HG03460 (cell line): Measurements from ENCODE around the gene E2F7.

Source experiments
- ATAC-seq: cut with Tn5 transposase; IDR thresholded peaks from one replicate; pipeline ENCODE4 v1.9.1; 2021; ENCODE audit not compliant: unreplicated experiment

Gene E2F7

GRCh38 chr12:77023501-77023900 lies 41.9 kb downstream of the E2F7 start:
- no peak for ATAC-seq

- ATAC-seq: no peak
These were observed 45.4 kb downstream of the E2F7 start for GRCh38 chr12:77019920-77020319.

GRCh38 chr12:77016606-77017005 lies 48.8 kb downstream of the E2F7 start:
- no peak for ATAC-seq

DNA sequence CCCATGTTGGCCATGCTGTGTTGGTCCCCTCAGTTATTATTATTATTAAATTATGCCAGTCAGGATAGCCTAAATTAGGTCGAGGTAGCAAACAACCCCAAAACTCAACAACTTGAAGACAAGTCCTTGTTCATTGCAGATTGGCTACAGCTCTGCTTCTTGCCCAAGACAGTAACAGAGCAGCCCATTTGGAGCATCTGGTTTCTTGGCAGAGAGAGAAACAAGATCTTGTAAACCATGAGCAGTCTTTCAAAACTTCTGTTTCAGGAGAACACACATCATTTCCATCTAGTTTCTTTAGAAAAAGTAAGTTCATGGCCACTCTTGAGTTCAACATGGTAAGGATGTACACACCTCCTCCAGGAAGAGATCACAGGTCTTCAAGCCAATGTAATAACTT lies 52.3 kb downstream of the E2F7 start:
- no peak for ATAC-seq

DNA sequence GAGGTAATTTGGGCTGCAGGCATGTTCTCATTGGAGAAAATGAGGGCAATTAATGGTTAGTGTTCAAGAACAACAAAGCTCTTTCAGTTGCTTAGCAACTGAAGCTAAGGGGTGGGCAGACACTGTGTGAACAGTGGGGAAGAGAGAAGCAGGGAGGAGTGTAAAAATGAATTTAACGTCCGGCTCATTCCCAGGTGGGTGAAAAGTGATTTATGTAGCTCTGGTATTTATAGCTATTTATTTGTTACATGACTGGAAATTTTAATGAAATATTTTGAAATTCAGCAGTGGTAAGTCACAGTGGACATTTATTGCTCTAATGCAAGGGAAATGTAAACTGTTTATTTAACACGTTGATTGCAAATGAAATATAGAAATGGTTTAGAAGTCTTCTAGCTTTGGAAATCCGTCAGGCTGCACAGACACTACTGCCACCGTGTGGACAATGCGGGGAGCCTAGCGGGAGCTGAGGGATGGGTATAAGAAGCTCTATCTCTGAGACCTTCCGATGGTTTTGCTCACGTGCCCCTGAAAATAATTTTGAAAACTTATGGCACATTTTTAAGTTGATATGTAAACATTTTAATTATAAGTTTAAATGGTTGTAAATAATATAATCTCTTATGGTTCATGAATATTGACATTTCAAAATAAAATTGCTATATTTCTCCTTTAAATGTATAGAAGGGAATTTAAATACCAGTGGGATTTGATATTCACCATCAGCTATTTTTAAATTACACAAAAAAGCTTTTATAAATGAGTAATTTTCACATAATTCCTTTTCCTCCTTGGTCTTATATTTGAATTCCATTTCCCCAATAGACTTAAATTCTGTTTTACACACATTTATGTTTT lies 54.4 kb downstream of the E2F7 start:
- peak; percentile 89 for ATAC-seq

GRCh38 chr12:77007476-77007875 lies 57.9 kb downstream of the E2F7 start:
- ATAC-seq: no peak

DNA sequence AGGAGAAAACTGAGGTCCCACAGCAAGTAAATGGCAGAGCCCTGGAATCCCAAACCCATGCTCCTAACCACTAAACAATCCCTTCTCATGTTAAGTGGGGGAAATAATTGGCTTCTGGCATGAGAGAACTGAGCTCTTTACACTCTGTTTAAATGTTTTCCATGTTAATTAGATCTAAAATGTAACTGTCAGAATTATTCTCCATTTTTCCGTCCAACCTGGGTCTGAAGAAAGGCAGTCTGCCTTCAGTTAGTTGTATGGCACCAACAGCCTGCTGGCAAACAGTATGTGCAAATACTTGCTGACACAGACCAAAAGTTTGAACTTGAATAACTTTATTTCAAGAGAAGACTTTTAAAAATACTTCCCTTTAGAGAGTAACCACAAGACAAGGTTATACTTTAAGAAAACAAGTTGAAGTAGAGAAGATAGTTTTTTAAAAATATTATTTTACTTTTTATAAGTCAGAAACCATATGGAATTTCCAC lies 59.7 kb downstream of the E2F7 start:
- ATAC-seq: no peak

GRCh38 chr12:77003914-77004313 lies 61.5 kb downstream of the E2F7 start:
- no peak for ATAC-seq

DNA sequence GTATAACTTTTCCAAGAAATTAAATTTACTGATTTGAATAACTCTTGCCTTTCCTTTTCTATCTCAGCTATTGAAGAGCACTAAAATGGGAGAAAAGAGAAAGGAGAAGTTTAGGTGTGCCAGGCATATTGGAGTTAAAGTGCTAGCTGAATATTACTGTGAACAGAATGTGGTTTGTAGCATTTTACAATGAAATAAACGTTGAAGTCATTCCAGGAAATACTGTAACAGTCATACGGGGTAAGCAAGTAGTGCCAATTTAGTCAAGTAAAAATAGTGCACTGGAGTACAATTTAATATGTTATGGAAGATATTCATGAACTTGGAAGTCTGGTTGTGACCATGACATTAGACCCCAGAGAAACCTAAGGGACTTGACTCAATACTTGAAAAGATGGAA lies 62.1 kb downstream of the E2F7 start:
- no peak for ATAC-seq

DNA sequence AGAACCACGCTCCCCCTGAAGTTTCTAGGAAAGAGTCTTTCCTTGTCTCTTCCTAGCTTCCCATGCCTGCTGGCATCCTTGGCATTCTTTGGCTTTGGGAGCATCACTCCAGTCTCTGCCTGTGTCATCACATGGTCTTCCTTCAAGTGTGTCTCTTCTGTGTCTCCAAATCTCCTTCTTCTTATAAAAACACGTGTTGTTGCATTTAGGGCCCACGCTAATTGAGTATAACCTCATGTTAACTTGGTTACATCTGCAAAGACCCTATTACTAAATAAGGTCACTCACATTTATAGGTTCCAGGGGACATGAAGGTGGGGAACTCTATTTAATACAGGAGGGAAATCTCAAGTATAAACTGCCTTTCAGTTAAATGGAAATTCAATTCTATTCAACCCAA lies 63.0 kb downstream of the E2F7 start:
- ATAC-seq: no peak

GRCh38 chr12:77001276-77001675 lies 64.1 kb downstream of the E2F7 start:
- ATAC-seq: no peak

DNA sequence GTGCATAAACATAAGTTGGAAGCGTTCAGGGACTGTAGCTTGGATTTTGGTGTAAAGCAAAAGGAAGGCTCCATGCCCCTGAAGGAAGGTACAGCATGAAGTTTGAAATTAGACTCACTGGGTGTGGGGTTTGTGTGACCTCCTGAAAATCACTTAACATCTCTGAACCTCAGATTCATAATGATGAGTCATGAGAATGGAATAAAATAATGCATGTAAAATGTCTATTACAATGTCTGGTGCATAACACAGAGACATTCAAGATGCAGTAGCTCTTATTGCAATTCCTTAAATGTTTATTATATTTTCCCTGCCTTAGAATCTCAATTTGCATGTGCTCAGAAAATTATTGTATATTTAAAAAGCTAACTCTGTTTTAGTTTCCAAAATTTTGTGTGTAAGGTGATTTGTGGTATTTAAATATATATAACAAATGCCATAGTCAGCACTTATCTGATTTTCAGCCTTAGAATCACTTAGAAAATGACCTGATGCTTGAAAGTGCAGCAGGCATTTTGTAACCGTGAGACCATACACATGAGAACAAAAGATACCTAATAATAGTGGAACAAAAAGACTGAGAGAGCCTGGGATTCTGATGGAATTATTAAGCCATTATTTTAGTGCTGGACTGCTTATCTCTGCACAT lies 66.3 kb downstream of the E2F7 start:
- no peak for ATAC-seq

DNA sequence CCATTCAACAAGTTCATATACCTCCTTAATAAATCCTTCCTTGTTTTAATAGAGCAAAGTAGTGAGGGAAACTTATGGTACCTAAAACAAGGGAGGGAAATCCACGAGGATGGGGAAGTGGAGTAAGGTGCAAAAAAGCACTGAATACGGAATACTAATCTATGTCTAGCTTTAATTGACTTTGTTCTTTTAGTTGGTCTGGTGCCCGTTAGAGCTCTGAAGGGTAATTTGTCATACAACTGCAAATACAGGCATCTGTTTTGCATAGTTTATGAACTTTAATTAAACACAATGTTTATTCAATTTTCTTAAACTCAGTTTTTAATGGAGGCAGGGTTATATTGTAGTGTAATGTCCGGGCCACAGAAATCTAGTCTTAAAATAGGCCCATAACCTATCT lies 67.0 kb downstream of the E2F7 start:
- no peak for ATAC-seq

GRCh38 chr12:76997011-76997780 lies 68.2 kb downstream of the E2F7 start:
- ATAC-seq: no peak

DNA sequence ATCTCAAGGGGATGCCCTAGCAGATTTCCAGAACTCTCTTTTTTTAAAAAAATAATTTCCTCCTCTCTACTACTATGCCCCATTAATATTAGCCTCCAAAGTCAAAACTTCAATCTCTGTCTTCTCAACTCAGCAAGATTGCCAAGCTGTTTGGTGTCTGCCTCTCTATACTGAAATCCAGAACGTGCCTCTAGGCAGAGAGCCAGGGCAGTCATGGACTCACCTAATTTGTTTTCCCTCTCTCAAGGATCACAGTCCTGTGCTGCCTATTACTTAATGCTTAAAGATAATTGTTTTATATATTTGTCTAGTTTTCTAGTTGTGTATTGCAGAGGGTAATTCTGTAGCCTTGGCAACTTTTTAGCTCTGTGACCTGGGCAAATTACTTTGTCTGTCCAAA lies 74.7 kb downstream of the E2F7 start:
- ATAC-seq: no peak

DNA sequence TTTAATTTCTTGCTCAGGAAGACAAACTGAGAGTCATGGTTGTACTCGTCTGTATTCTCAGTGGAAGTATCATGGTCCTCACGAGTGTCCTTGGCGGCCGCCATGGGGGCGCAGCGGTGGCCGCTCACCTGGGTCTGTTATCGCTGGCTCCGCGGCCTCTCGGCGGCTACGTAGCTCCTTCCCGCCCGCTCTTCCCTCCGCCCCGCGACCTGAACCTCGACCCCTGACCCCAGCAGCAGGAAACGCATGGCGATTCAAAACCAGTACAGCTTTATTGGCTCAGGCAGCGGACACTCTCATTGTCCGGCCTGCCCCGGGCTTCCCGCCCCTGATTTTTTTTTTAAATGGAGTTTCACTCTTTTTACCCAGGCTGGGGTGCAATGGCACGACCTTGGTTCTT lies 80.8 kb downstream of the E2F7 start:
- no peak for ATAC-seq

DNA sequence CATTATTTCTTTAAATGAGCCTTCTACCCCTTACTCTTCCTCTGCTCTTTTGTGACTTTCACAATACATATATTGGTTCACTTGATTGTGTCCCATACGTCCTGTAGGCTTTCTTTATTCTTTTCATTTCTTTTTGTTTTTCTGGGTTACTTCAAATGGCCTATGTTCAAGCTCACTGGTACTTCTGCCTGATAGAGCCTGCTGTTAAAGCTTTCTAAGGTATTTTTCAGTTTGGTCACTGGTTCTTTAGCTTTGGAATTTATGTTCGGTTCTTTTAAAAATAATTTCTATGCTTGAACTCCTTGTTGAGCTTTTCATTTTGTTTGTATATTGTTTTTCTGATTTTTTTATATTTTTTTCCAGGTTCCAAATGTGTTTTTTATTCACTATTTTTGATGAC lies 81.9 kb downstream of the E2F7 start:
- ATAC-seq: no peak

DNA sequence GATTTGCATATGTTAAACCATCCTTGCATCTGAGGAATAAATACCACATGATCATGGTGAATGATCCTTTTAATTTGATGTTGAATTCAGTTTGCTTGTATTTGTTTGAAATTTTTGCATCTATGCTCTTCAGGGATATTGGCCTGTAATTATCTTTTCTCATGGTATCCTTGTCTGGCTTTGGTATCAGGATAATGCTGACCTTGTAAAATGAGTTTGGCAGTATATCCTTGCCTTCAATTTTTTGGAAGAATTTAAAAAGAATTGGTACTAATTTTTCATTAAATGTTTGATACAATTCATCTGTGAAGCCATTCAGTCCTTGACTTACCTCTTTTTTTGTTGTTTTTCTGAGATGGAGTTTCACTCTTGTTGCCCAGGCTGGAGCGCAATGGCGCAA lies 85.2 kb downstream of the E2F7 start:
- ATAC-seq: no peak

DNA sequence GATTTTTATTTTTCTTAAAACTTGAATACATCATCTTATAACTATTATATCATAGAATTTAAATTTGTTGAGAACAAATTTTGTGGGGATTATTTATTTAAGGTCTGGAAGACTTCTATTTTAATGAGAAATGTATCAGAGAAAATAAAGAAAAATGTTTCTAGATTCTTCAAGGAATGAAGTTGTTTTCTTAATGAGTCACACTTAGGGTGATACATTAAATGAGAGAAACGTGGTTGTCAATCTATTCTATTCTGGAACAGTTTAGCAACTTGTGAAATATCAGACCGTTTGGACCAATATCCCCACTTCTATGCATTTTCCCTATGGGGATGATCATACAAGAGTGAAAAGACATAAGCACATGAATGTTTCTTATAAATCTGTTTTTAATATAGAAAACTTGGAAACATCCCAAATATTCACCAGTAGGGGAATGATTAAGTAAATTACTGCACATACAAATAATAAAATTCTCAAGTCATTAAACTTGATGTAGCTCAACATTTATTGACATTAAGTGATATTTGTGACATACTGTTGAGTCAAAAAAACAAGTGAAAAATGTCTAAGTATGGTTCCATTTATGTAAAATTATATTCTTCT lies 88.5 kb downstream of the E2F7 start:
- no peak for ATAC-seq
